KMS-11 (cell line): Measurements from ENCODE around the gene SMG7.

Source experiments
- H2AFZ ChIP-seq: fragments of 200-600 bp; sonication (generic); 2 replicates; pipeline ENCODE4 v1.6.1; 2016; ENCODE audit warnings: antibody characterized with exemption, mixed run types, low read depth
- H3K27ac ChIP-seq: fragments of 200-600 bp; sonication (generic); 2 replicates; pipeline ENCODE4 v1.6.1; 2016; ENCODE audit warnings: mild to moderate bottlenecking, mixed run types
- H3K27me3 ChIP-seq: fragments of 200-600 bp; sonication (generic); 2 replicates; pipeline ENCODE4 v1.6.1; 2017; ENCODE audit warnings: mild to moderate bottlenecking, low read depth, mixed run types, moderate library complexity; ENCODE audit not compliant: insufficient read depth
- H3K36me3 ChIP-seq: fragments of 200-600 bp; sonication (generic); 2 replicates; pipeline ENCODE4 v1.6.1; 2017; ENCODE audit warnings: mild to moderate bottlenecking, mixed run types; ENCODE audit not compliant: insufficient read depth
- H3K4me1 ChIP-seq: fragments of 200-600 bp; sonication (generic); 2 replicates; pipeline ENCODE4 v1.6.1; 2016; ENCODE audit warnings: mild to moderate bottlenecking, low read depth, mixed run types; ENCODE audit not compliant: poor library complexity, severe bottlenecking
- H3K4me2 ChIP-seq: fragments of 200-600 bp; sonication (generic); 2 replicates; pipeline ENCODE4 v1.7.0; 2016; ENCODE audit warnings: mild to moderate bottlenecking, mixed run types
- H3K4me3 ChIP-seq: fragments of 200-600 bp; sonication (generic); IDR thresholded peaks from 2 replicates; pipeline ENCODE4 v1.6.1; 2017; ENCODE audit warnings: low read depth, low read length, mixed read lengths; ENCODE audit not compliant: insufficient read depth
- H3K79me2 ChIP-seq: fragments of 200-600 bp; sonication (generic); 2 replicates; pipeline ENCODE4 v1.6.1; 2016; ENCODE audit warnings: low read depth, mixed run types; ENCODE audit not compliant: insufficient read depth
- H3K9ac ChIP-seq: fragments of 200-600 bp; sonication (generic); 2 replicates; pipeline ENCODE4 v1.6.1; 2016; ENCODE audit warnings: mild to moderate bottlenecking, mixed run types
- H4K20me1 ChIP-seq: fragments of 200-600 bp; sonication (generic); 2 replicates; pipeline ENCODE4 v1.6.1; 2016; ENCODE audit warnings: mild to moderate bottlenecking, mixed run types; ENCODE audit not compliant: insufficient read depth
- TF ChIP-seq, protein P1 (sequence below): fragments of 200-600 bp; sonication (generic); conservative IDR thresholded peaks from 2 replicates; pipeline ENCODE4 v1.6.1; 2017; ENCODE audit warnings: low read depth, mild to moderate bottlenecking, antibody characterized with exemption, low read length, moderate library complexity, mixed read lengths

SMG7 gene

DNA sequence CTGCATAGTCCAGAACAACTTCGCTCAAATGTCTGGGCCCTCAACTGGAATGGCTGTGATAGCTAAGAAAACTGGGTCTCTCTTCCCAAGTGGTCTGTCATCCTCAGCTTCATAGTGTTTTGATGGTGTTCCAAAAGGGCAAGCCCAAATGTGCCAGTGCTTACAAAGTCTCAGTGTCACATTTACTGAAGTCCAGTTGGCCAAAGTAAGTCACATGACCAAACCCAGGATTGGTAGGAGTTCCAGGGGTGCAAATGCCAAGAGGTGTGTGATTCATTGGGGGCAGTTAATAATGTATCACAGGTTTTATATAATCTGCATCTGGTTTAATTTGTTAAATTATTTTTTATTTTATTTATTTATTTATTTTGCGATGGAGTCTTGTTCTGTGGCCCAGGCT, 24.9 kb downstream of the SMG7 start:
- Histone ChIP-seq H3K4me2 (no peak overlapping the region), H4K20me1 (peaks cover 68% of the 10 kb centered on the region)

DNA sequence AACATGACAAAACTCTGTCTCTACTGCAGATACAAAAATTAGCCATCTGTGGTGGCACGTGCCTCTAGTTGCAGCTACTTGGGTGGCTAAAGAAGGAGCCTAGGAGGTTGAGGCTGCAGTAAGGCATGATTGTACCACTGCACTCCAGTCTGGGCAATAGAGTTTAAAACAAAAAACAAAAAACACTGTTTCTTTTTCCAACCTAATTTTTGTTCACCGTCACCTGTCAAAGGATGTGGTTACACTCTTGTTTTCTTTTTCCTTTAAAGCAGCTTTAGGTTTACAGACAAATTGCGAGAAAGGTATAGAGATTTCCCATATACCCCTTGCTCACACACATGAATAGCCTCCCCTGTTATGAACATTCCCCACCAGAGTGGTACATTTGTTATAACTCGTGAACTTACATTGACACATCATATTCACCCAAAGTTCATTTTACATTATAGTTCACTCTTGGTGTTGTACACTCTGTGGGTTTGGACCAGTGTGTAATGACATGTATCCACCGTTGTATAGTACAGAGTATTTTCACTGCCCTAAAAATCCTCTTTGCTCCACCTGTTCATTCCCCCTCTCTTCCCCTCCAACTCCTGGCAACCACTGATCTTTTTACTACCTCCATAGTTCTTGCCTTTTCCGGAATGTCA, 26.2 kb downstream of the SMG7 start:
- Histone ChIP-seq H3K27ac (no peak overlapping the region), H3K4me1 (peaks cover 36% of the 10 kb centered on the region), H3K9ac (no peak overlapping the region), H2AFZ (no peak overlapping the region), H3K4me2 (no peak overlapping the region; the same call in 1 of the 2 replicates), H3K79me2 (peaks cover 98% of the 10 kb centered on the region), H3K36me3 (no peaks in the 10 kb centered on the region), H3K27me3 (no peaks in the 10 kb centered on the region), H4K20me1 (peaks cover 81% of the 10 kb centered on the region), H3K4me3 (no peak overlapping the region)
- TF ChIP-seq, protein P1, sequence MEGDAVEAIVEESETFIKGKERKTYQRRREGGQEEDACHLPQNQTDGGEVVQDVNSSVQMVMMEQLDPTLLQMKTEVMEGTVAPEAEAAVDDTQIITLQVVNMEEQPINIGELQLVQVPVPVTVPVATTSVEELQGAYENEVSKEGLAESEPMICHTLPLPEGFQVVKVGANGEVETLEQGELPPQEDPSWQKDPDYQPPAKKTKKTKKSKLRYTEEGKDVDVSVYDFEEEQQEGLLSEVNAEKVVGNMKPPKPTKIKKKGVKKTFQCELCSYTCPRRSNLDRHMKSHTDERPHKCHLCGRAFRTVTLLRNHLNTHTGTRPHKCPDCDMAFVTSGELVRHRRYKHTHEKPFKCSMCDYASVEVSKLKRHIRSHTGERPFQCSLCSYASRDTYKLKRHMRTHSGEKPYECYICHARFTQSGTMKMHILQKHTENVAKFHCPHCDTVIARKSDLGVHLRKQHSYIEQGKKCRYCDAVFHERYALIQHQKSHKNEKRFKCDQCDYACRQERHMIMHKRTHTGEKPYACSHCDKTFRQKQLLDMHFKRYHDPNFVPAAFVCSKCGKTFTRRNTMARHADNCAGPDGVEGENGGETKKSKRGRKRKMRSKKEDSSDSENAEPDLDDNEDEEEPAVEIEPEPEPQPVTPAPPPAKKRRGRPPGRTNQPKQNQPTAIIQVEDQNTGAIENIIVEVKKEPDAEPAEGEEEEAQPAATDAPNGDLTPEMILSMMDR = no peak

More for the DNA sequence above, 24.9 kb downstream of the SMG7 start:
- no peak overlapping the region for H2AFZ ChIP-seq
- H3K27me3 ChIP-seq = no peaks in the 10 kb centered on the region
- H3K9ac ChIP-seq = no peak overlapping the region
- H3K4me3 ChIP-seq = no peak overlapping the region
- peaks cover 96% of the 10 kb centered on the region for H3K79me2 ChIP-seq
- H3K4me1 ChIP-seq = peaks cover 36% of the 10 kb centered on the region
- H3K27ac ChIP-seq = no peak overlapping the region
- TF ChIP-seq, protein P1 = no peak
- H3K36me3 ChIP-seq = no peaks in the 10 kb centered on the region

DNA sequence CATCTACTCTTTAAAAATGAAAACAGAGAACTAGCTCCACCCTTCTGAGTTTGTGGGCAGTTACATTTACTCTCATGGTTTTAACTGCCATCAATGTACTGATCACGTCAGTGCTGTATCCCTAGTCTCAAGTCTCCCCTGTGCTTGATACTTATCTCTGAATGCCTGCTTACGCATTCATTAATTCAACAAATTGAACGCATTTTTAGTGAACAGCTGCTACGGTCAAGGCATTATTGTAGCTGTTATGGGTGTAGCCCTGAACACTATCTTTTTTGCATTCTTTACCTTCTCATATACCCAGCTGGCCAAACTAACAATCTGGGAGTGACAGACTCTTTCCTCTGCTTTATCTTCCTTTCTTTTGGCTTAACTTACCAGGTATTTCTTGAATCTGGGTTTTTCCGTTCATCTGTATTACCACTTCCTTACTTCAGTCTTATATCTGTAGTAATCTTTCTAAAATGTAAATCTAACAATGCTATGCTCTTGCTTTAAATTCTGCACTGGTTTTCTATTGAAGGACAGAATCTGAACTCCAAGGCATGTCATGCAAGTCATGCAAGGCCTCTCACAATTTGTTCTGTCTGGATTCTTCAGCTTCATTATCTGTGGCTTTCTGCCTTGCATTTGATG, 33.3 kb downstream of the SMG7 start:
- TF ChIP-seq, protein P1 = no peak
- Histone ChIP-seq H3K4me1 (peaks cover 10% of the 10 kb centered on the region), H3K9ac (no peak overlapping the region), H2AFZ (no peak overlapping the region), H3K4me2 (no peak overlapping the region), H3K79me2 (peaks cover 94% of the 10 kb centered on the region), H3K27ac (no peak overlapping the region), H4K20me1 (peaks cover 42% of the 10 kb centered on the region), H3K4me3 (no peak overlapping the region), H3K36me3 (no peaks in the 10 kb centered on the region), H3K27me3 (no peaks in the 10 kb centered on the region)

DNA sequence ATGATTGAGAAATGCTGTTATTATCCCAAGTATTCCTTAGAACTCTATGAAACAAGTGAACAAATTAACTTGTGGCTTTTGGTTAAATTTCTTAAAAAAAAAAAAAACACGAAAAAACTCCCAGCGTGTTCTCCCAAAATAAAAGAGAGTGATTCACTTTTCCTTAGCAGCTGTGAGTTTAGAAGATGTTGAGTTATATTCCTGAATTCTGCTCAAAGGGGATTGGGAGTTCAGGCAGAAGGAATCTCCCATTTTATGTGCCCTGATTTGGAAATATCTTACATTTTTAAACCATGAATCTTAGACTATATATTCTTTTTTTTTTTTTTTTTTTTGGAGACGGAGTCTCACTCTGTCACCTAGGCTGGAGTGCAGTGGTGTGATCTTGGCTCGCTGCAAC, 34.3 kb downstream of the SMG7 start:
- Histone ChIP-seq H3K9ac (no peak overlapping the region), H3K4me2 (no peak overlapping the region), H3K27me3 (no peaks in the 10 kb centered on the region), H3K79me2 (peaks cover 94% of the 10 kb centered on the region), H3K36me3 (no peaks in the 10 kb centered on the region), H4K20me1 (peaks cover 33% of the 10 kb centered on the region), H3K4me3 (no peak overlapping the region), H3K27ac (no peak overlapping the region), H3K4me1 (peaks cover 10% of the 10 kb centered on the region), H2AFZ (no peak overlapping the region)
- TF ChIP-seq, protein P1 = no peak
